CD8-positive, alpha-beta memory T cell (primary cell): ENCODE results near the gene GALK2. TPM values are rescaled to one million over a fixed set of nuclear protein-coding genes. Genes with fewer than 3 reads are reported as not detected.

ENCODE experiments used
- CTCF ChIA-PET: fragments of 350-600 bp; sonication (Branson Sonifier 250); formaldehyde crosslinking; loops from one replicate; lab custom pipeline; 2021; ENCODE audit warnings: antibody characterized with exemption; lab: Charles Lee
- POLR2A ChIA-PET: fragments of 350-600 bp; sonication (Branson Sonifier 250); formaldehyde crosslinking; loops from one replicate; lab custom pipeline; 2021; ENCODE audit warnings: antibody characterized with exemption; lab: Charles Lee
- DNase-seq, 5 donors: peaks; one replicate each; pipeline versions ENCODE4 v3.0.0 to v3.0.0-alpha.2; 2020 to 2022; ENCODE audit warnings: mixed read lengths in 1 of 5
- H3K27ac ChIP-seq: one replicate; pipeline ENCODE4 v1.7.0; 2013; ENCODE audit warnings: low read depth, mild to moderate bottlenecking, low read length, moderate library complexity
- H3K27me3 ChIP-seq: 2 replicates; pipeline ENCODE4 v1.7.0; 2013; ENCODE audit warnings: low read length, mild to moderate bottlenecking; ENCODE audit not compliant: insufficient read depth, poor library complexity, severe bottlenecking
- H3K36me3 ChIP-seq: 2 replicates; pipeline ENCODE4 v1.7.0; 2013; ENCODE audit warnings: mild to moderate bottlenecking, low read length, moderate library complexity; ENCODE audit not compliant: insufficient read depth
- H3K4me1 ChIP-seq: 2 replicates; pipeline ENCODE4 v1.7.0; 2013; ENCODE audit warnings: mild to moderate bottlenecking, low read length, moderate library complexity; ENCODE audit not compliant: insufficient read depth
- H3K4me3 ChIP-seq: 2 replicates; pipeline ENCODE4 v1.7.0; 2013; ENCODE audit warnings: mild to moderate bottlenecking, low read length
- H3K9me3 ChIP-seq: 2 replicates; pipeline ENCODE4 v1.7.0; 2013; ENCODE audit warnings: mild to moderate bottlenecking, low read length
- H3K27ac Mint-ChIP-seq, 8 donors: one replicate each; pipeline ENCODE4 v1.8.0; 2020 to 2021; ENCODE audit warnings: mixed read lengths in 8 of 8, mild to moderate bottlenecking in 6 of 8, inconsistent platforms in 3 of 8, moderate library complexity in 3 of 8
- H3K27me3 Mint-ChIP-seq, 2 donors: one replicate each; pipeline ENCODE4 v1.8.0; 2020 to 2021; ENCODE audit warnings: mixed read lengths in 2 of 2, mild to moderate bottlenecking in 1 of 2, moderate library complexity in 1 of 2
- H3K36me3 Mint-ChIP-seq, 3 donors: one replicate each; pipeline ENCODE4 v1.8.0; 2020 to 2021; ENCODE audit warnings: mixed read lengths in 3 of 3, inconsistent platforms in 1 of 3, mild to moderate bottlenecking in 1 of 3
- H3K4me1 Mint-ChIP-seq, 3 donors: one replicate each; pipeline ENCODE4 v1.8.0; 2020 to 2021; ENCODE audit warnings: mixed read lengths in 3 of 3, inconsistent platforms in 1 of 3, mild to moderate bottlenecking in 1 of 3
- H3K4me3 Mint-ChIP-seq, 7 donors: one replicate each; pipeline ENCODE4 v1.8.0; 2020 to 2021; ENCODE audit warnings: mixed read lengths in 7 of 7, mild to moderate bottlenecking in 6 of 7, moderate library complexity in 4 of 7, inconsistent platforms in 2 of 7
- H3K9me3 Mint-ChIP-seq, 5 donors: one replicate each; pipeline ENCODE4 v1.8.0; 2020 to 2022; ENCODE audit warnings: mixed read lengths in 5 of 5, mild to moderate bottlenecking in 3 of 5, moderate library complexity in 2 of 5, inconsistent platforms in 1 of 5
- polyA plus RNA-seq: library from polyadenylated mRNA; unstranded; fragments of 300-500 nt; fragmentation: Illumina TruSeq; gene quantifications from one replicate; pipeline ENCODE4 v1.2.3, GENCODE V29; 2021
- total RNA-seq, 2 experiments: library from RNA; stranded (reverse); gene quantifications; one replicate each; pipeline ENCODE4 v1.2.3, GENCODE V29; 2021

The GALK2 gene
- total and polyA plus RNA-seq, 3 experiments from 2014 or later: 21.3 to 28.0 (median 26.2) TPM

DNA sequence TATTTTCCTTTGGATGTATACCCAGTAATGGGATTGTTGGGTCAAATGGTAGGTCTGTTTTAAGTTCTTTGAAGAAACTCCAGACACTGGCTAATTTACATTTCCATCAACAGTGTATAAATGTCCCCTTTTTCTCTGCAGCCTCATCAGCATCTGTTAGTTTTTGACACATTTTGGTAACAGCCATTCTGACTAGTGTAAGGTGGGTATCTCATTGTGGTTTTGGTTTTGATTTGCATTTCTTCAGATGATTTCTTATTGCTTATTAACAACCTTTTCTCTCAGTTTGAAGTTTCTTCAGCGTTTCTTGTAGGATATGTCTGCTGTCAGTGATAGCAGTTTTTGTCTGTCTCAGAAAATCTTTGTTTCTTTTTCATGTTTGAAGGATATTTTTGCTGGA is 15.4 kb downstream of the GALK2 start:
- Mint-ChIP-seq H3K9me3 (peaks cover 0 to 6% (median 0%) of the 10 kb centered on the region in 5 donors), H3K27me3 (no peaks in the 10 kb centered on the region), H3K36me3 (peaks cover 9 to 22% (median 19%) of the 10 kb centered on the region in 3 donors), H3K4me3 (peak overlapping the region in 1 of 7 donors; percentile 28), H3K27ac (peak overlapping the region in 3 of 8 donors; percentile 4 to 42 (median 34)), H3K4me1 (peaks cover 39 to 56% (median 55%) of the 10 kb centered on the region in 3 donors)
- Histone ChIP-seq H3K9me3 (no peaks in the 10 kb centered on the region), H3K36me3 (no peaks in the 10 kb centered on the region), H3K4me3 (no peak overlapping the region), H3K27me3 (no peaks in the 10 kb centered on the region), H3K4me1 (no peaks in the 10 kb centered on the region), H3K27ac (no peak overlapping the region)
- CTCF ChIA-PET: no interaction called here
- no peak for DNase-seq
- POLR2A ChIA-PET: no interaction called here

DNA sequence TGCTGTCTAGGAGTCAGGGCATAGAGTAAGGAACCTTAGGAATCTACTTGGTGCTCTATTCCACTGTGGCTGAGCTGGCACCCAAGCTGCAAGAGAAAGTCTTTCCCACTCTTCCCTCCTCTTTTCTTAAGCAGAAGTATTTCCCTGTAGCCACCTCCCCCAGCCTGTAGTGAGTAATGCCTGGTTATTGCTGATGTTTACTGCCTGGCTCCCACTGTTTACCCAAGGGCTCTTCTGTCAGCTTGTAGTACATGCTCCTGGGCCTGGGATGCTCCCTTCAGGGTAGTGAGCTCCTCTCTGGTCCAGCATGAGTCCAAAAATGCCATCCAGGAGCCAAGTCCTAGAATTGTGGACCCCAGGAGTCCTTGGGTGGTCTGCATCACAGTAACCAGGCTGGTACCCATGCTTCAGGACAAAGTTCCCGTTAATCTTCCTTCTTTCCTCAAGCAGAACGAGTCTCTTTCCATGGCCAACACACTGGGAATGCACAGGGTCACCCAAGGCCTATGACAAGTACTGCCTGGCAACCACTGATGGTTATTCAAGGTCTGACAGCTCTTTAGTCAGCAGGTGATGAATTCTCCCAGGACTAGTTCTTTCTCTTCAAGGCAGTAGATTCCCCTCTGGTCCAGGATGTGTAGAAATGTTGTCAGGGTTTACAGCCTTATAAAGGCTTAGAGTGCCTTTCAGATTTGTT is 17.6 kb downstream of the GALK2 start:
- no peaks in the 10 kb centered on the region for H3K9me3 ChIP-seq
- H3K36me3 ChIP-seq: no peaks in the 10 kb centered on the region
- peaks cover 0 to 6% (median 0%) of the 10 kb centered on the region in 5 donors for H3K9me3 Mint-ChIP-seq
- H3K4me1 ChIP-seq: no peaks in the 10 kb centered on the region
- no peak overlapping the region for H3K4me3 ChIP-seq
- no peak for DNase-seq
- peak overlapping the region in 2 of 8 donors; percentile 25 to 69 for H3K27ac Mint-ChIP-seq
- H3K36me3 Mint-ChIP-seq: peaks cover 5 to 21% (median 15%) of the 10 kb centered on the region in 3 donors
- POLR2A ChIA-PET: no interaction called here
- H3K27me3 ChIP-seq: no peaks in the 10 kb centered on the region
- H3K4me3 Mint-ChIP-seq: no peak overlapping the region
- no peak overlapping the region for H3K27ac ChIP-seq
- CTCF ChIA-PET: no interaction called here
- H3K4me1 Mint-ChIP-seq: peaks cover 47 to 71% (median 65%) of the 10 kb centered on the region in 3 donors
- H3K27me3 Mint-ChIP-seq: no peaks in the 10 kb centered on the region

DNA sequence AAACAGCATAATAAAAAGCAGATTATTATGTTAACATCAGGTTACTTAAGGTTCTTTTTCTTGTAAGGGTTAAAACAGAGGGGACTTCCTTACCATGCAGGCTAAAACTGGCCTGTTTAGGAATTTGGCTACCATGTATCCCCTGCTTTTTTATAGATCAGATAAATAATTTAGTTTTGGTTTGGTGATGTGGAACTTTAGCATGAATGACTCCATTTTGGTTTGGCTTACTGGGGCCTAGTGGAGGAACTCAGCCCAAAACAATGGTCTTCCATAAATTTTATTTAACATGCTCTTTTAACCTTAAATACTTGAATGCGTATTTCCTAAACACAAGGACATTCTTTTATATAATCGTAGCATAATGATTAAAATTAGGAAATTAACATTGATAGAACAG is 18.9 kb downstream of the GALK2 start:
- H3K27ac Mint-ChIP-seq: no peak overlapping the region
- Histone ChIP-seq H3K27me3 (no peaks in the 10 kb centered on the region), H3K36me3 (no peaks in the 10 kb centered on the region), H3K9me3 (no peaks in the 10 kb centered on the region), H3K4me3 (no peak overlapping the region), H3K4me1 (no peaks in the 10 kb centered on the region), H3K27ac (no peak overlapping the region)
- H3K9me3 Mint-ChIP-seq: peaks cover 0 to 6% (median 0%) of the 10 kb centered on the region in 5 donors
- peaks cover 5 to 16% (median 14%) of the 10 kb centered on the region in 3 donors for H3K36me3 Mint-ChIP-seq
- H3K27me3 Mint-ChIP-seq: no peaks in the 10 kb centered on the region
- ChIA-PET POLR2A (no interaction called here), CTCF (no interaction called here)
- H3K4me1 Mint-ChIP-seq: peaks cover 48 to 68% (median 63%) of the 10 kb centered on the region in 3 donors
- DNase-seq: no peak
- no peak overlapping the region for H3K4me3 Mint-ChIP-seq

DNA sequence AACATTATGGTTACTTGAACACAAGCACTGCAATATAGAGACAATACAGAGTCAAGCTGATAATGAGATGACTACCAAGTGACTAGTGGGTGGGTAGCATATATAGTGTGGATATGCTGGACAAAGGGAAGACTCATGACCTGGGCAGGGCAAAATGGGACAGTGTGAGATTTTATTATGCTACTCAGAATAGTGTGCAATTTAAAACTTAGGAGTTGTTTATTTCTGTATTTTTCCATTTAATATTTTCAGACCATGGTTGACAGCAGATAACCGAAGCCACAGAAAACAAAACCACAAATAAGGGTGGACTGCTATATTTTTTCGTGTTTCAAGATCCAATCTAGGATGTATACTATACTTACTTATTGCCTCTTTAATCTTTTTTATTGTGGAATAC is 19.6 kb downstream of the GALK2 start:
- Histone ChIP-seq H3K9me3 (no peaks in the 10 kb centered on the region), H3K4me1 (no peaks in the 10 kb centered on the region), H3K27ac (no peak overlapping the region), H3K4me3 (no peak overlapping the region), H3K27me3 (no peaks in the 10 kb centered on the region), H3K36me3 (no peaks in the 10 kb centered on the region)
- peaks cover 4 to 16% (median 14%) of the 10 kb centered on the region in 3 donors for H3K36me3 Mint-ChIP-seq
- ChIA-PET CTCF (no interaction called here), POLR2A (no interaction called here)
- DNase-seq: no peak
- H3K4me1 Mint-ChIP-seq: peaks cover 41 to 66% (median 56%) of the 10 kb centered on the region in 3 donors
- H3K27ac Mint-ChIP-seq: peak overlapping the region in 2 of 8 donors; percentile 19 to 73
- no peak overlapping the region for H3K4me3 Mint-ChIP-seq
- H3K27me3 Mint-ChIP-seq: no peaks in the 10 kb centered on the region
- H3K9me3 Mint-ChIP-seq: peaks cover 0 to 6% (median 0%) of the 10 kb centered on the region in 5 donors

DNA sequence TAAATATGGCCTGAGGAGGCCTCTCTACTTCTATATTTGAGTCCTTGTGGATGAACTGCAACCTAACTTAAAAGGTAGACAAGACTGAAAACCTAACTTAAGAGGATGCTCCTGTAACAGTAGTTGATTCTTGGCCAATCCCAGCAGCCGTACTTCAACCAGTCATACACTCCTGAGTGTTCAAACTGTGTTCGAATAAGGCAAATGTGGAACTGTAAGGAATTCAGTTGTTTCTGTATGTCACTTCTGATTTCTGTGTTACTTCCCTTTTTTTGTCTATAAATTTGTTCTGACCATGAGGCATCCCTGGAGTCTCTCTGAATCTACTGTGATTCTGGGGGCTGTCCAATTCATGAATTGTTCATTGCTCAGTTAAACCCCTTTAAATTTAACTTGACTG is 20.5 kb downstream of the GALK2 start:
- Histone ChIP-seq H3K27ac (no peak overlapping the region), H3K36me3 (no peaks in the 10 kb centered on the region), H3K9me3 (no peaks in the 10 kb centered on the region), H3K27me3 (no peaks in the 10 kb centered on the region), H3K4me1 (no peaks in the 10 kb centered on the region), H3K4me3 (no peak overlapping the region)
- ChIA-PET CTCF (no interaction called here), POLR2A (no interaction called here)
- peaks cover 2 to 11% (median 9%) of the 10 kb centered on the region in 3 donors for H3K36me3 Mint-ChIP-seq
- no peak for DNase-seq
- H3K9me3 Mint-ChIP-seq: peaks cover 0 to 6% (median 0%) of the 10 kb centered on the region in 5 donors
- peaks cover 35 to 61% (median 49%) of the 10 kb centered on the region in 3 donors for H3K4me1 Mint-ChIP-seq
- no peaks in the 10 kb centered on the region for H3K27me3 Mint-ChIP-seq
- no peak overlapping the region for H3K27ac Mint-ChIP-seq
- no peak overlapping the region for H3K4me3 Mint-ChIP-seq

DNA sequence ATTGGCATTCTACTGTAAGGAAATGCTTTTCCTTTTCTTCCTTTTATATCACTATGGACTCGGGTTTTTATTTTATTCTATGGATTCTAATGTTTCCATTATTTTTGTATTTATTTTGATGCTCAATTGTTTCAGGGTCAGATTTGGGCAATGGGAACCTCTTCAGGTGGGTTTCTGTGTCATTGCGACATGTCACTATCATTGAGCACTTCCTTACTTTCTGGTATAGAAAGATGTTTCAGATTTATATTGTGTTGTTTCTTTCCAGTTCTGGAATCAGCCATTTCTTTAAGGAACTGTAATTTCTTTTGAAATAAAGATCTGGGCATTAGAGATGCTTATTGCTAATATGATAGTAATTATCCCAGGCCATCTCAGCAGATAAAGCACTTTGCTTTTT is 21.8 kb downstream of the GALK2 start:
- no peaks in the 10 kb centered on the region for H3K4me1 ChIP-seq
- no peaks in the 10 kb centered on the region for H3K36me3 ChIP-seq
- Mint-ChIP-seq H3K4me1 (peaks cover 33 to 59% (median 49%) of the 10 kb centered on the region in 3 donors), H3K27me3 (no peaks in the 10 kb centered on the region), H3K36me3 (peaks cover 0 to 4% (median 2%) of the 10 kb centered on the region in 3 donors), H3K4me3 (no peak overlapping the region), H3K9me3 (no peaks in the 10 kb centered on the region), H3K27ac (peak overlapping the region in 1 of 8 donors; percentile 27)
- CTCF ChIA-PET: no interaction called here
- H3K27me3 ChIP-seq: no peaks in the 10 kb centered on the region
- POLR2A ChIA-PET: no interaction called here
- H3K27ac ChIP-seq: no peak overlapping the region
- no peak overlapping the region for H3K4me3 ChIP-seq
- H3K9me3 ChIP-seq: no peaks in the 10 kb centered on the region
- DNase-seq: no peak

DNA sequence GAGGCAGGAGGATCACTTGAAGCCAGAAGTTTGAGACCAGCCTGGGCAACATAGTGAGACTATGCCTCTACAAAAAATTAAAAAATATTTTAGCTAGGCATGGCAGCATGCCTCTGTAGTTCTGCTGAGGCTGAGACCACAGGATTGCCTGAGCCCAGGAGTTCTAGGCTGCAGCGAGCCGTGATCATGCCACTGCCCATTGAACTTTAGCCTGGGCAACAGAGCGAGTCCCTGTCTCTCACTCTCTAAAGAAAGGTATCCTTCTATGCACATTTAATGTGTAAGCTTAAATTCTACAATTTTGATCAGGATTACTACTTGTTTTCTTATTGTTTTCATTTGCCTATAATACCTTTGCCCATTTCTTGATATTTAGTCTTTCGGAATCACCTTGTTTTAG is 26.8 kb downstream of the GALK2 start:
- H3K4me1 ChIP-seq: no peaks in the 10 kb centered on the region

DNA sequence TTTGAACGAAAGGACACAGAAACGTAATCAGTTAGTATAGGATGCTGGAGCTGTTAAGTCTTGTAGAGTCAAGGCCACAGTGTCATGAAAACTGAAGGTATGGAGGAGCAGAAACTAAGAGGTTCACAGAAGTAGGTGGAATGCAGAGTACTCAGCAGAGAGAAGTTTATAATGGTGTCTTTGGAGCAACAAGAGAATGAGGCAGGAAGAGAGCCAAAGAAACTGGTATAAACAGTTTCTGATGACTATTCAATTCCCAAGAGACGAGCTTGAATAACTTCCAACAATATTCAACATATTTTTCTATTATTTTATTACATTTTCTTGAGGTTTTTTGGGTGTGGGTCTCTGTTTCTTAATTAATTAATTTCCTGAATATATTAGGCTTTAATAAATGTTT is 29.6 kb downstream of the GALK2 start:
- H3K9me3 Mint-ChIP-seq: peaks cover 0 to under 1% (median 0%) of the 10 kb centered on the region in 5 donors

More for the DNA sequence above, 26.8 kb downstream of the GALK2 start:
- ChIA-PET POLR2A (no interaction called here), CTCF (no interaction called here)
- Mint-ChIP-seq H3K27me3 (no peaks in the 10 kb centered on the region), H3K27ac (peak overlapping the region in 2 of 8 donors; percentile 7 to 43), H3K9me3 (no peaks in the 10 kb centered on the region), H3K4me3 (no peak overlapping the region), H3K36me3 (peaks cover 0 to 9% (median 6%) of the 10 kb centered on the region in 3 donors), H3K4me1 (peaks cover 20 to 43% (median 43%) of the 10 kb centered on the region in 3 donors)
- H3K4me3 ChIP-seq: no peak overlapping the region
- no peaks in the 10 kb centered on the region for H3K27me3 ChIP-seq
- no peak overlapping the region for H3K27ac ChIP-seq
- no peak for DNase-seq
- H3K36me3 ChIP-seq: no peaks in the 10 kb centered on the region
- H3K9me3 ChIP-seq: no peaks in the 10 kb centered on the region

More for the DNA sequence above, 29.6 kb downstream of the GALK2 start:
- no peak overlapping the region for H3K4me3 Mint-ChIP-seq
- Histone ChIP-seq H3K36me3 (peaks cover 4% of the 10 kb centered on the region), H3K9me3 (no peaks in the 10 kb centered on the region), H3K4me1 (no peaks in the 10 kb centered on the region), H3K4me3 (no peak overlapping the region), H3K27ac (no peak overlapping the region), H3K27me3 (no peaks in the 10 kb centered on the region)
- H3K27ac Mint-ChIP-seq: peak overlapping the region in 1 of 8 donors; percentile 19
- H3K36me3 Mint-ChIP-seq: peaks cover 18 to 30% (median 18%) of the 10 kb centered on the region in 3 donors
- no peak for DNase-seq
- CTCF ChIA-PET: no interaction called here
- peaks cover 19 to 44% (median 37%) of the 10 kb centered on the region in 3 donors for H3K4me1 Mint-ChIP-seq
- no peaks in the 10 kb centered on the region for H3K27me3 Mint-ChIP-seq
- POLR2A ChIA-PET: no interaction called here
